Measurements from ENCODE around the gene CLEC6A. TPM values are rescaled to one million over a fixed set of nuclear protein-coding genes. Genes with fewer than 3 reads are reported as not detected.

CLEC6A gene
- total and polyA plus RNA-seq, 9 donors = 0.23 TPM; not detected in 8

DNA sequence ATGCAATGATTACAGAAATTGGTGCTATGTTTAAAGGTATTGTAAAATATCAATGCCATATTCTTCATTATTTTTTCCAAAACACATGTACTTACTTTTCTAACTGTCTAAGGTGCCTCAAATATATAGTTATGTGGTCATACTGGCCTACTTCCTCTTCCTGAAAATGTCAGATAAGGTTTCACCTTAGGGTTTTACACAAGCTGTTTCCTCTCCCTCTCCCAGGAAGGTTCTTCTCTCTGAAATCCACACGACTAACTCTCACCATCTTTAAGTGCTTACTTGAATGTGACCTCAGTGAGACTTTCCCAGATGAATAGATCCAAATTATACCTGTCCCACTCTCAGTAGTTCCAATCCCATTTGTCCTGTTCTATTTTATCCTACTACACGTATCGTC is 46.0 kb downstream of the CLEC6A start:
- 66 to 69% (median 66%) methylated on average over 3 of the region's 3 CpGs for WGBS, 3 donors

GRCh38 chr12:8504351-8504750 is 48.6 kb downstream of the CLEC6A start:
- Histone ChIP-seq H3K27ac (no peak overlapping the region), H3K27me3 (no peaks in the 10 kb centered on the region), H3K4me1 (ENCODE audit: insufficient read depth) (no peaks in the 10 kb centered on the region), H3K36me3 (no peaks in the 10 kb centered on the region), H3K9me3 (no peaks in the 10 kb centered on the region), H3K4me3 (no peak overlapping the region)
- no peak for DNase-seq
- WGBS, 3 donors = 68 to 77% (median 69%) methylated on average over 1 of the region's 1 CpG
- intact Hi-C loops (cut with DNase I) = no loop called here
- TF ChIP-seq CTCF (IDR thresholded peaks at IDR 0.05) = no peak
- TF ChIP-seq EP300 (IDR thresholded peaks at IDR 0.05) = no peak
- TF ChIP-seq POLR2A (IDR thresholded peaks at IDR 0.05) = no peak

More for the DNA sequence above, 46.0 kb downstream of the CLEC6A start:
- Histone ChIP-seq H3K36me3 (no peaks in the 10 kb centered on the region), H3K4me1 (ENCODE audit: insufficient read depth) (no peaks in the 10 kb centered on the region), H3K27me3 (no peaks in the 10 kb centered on the region), H3K4me3 (no peak overlapping the region), H3K9me3 (no peaks in the 10 kb centered on the region), H3K27ac (no peak overlapping the region)
- intact Hi-C loops (cut with DNase I) = no loop called here
- no peak for DNase-seq
- TF ChIP-seq POLR2A (IDR thresholded peaks at IDR 0.05) (no peak), EP300 (IDR thresholded peaks at IDR 0.05) (no peak), CTCF (IDR thresholded peaks at IDR 0.05) (no peak)

- no peak overlapping the region for H3K4me3 ChIP-seq
- intact Hi-C loops (cut with DNase I) = no loop called here
- H3K9me3 ChIP-seq = no peaks in the 10 kb centered on the region
- H3K27ac ChIP-seq = no peak overlapping the region
- WGBS, 3 donors = 71 to 81% (median 71%) methylated on average over 3 of the region's 3 CpGs
- no peaks in the 10 kb centered on the region for H3K4me1 ChIP-seq (ENCODE audit: insufficient read depth)
- no peaks in the 10 kb centered on the region for H3K27me3 ChIP-seq
- no peaks in the 10 kb centered on the region for H3K36me3 ChIP-seq
- no peak for TF ChIP-seq POLR2A (IDR thresholded peaks at IDR 0.05)
- no peak for TF ChIP-seq CTCF (IDR thresholded peaks at IDR 0.05)
- no peak for TF ChIP-seq EP300 (IDR thresholded peaks at IDR 0.05)
- DNase-seq = no peak
Observed at GRCh38 chr12:8507596-8507995, 51.8 kb downstream of the CLEC6A start.

- Histone ChIP-seq H3K27me3 (no peaks in the 10 kb centered on the region), H3K36me3 (no peaks in the 10 kb centered on the region), H3K9me3 (no peaks in the 10 kb centered on the region), H3K4me3 (no peak overlapping the region), H3K27ac (no peak overlapping the region), H3K4me1 (ENCODE audit: insufficient read depth) (no peaks in the 10 kb centered on the region)
- intact Hi-C loops (cut with DNase I) = no loop called here
- DNase-seq = no peak
- 61 to 73% (median 70%) methylated on average over 3 of the region's 3 CpGs for WGBS, 3 donors
- TF ChIP-seq EP300 (IDR thresholded peaks at IDR 0.05) = no peak
- no peak for TF ChIP-seq POLR2A (IDR thresholded peaks at IDR 0.05)
Observed at GRCh38 chr12:8508223-8508622, 52.5 kb downstream of the CLEC6A start.

GRCh38 chr12:8508910-8509841 is 53.4 kb downstream of the CLEC6A start:
- intact Hi-C loops (cut with DNase I) = no loop called here
- no peaks in the 10 kb centered on the region for H3K36me3 ChIP-seq
- TF ChIP-seq CTCF (IDR thresholded peaks at IDR 0.05) = no peak
- TF ChIP-seq POLR2A (IDR thresholded peaks at IDR 0.05) = no peak
- 45 to 55% (median 51%) methylated on average over 12 of the region's 12 CpGs for WGBS, 3 donors
- no peaks in the 10 kb centered on the region for H3K4me1 ChIP-seq (ENCODE audit: insufficient read depth)
- no peak overlapping the region for H3K27ac ChIP-seq
- H3K9me3 ChIP-seq = no peaks in the 10 kb centered on the region
- no peaks in the 10 kb centered on the region for H3K27me3 ChIP-seq
- DNase-seq = no peak
- no peak overlapping the region for H3K4me3 ChIP-seq
